ENCODE measurements around the gene SEMA3D.

The SEMA3D gene

GRCh38 chr7:85184599-85185423 is 2.0 kb downstream of the SEMA3D start:
- DNase-seq (ENCODE audit: low read depth) = no peak

- no peak for DNase-seq (ENCODE audit: low read depth)
Measured at GRCh38 chr7:85183296-85183695, 3.6 kb downstream of the SEMA3D start.

GRCh38 chr7:85178531-85179298 is 8.1 kb downstream of the SEMA3D start:
- no peak for DNase-seq (ENCODE audit: low read depth)

- no peak for DNase-seq (ENCODE audit: low read depth)
Measured at GRCh38 chr7:85177316-85177715, 9.5 kb downstream of the SEMA3D start.

GRCh38 chr7:85176197-85176596 is 10.7 kb downstream of the SEMA3D start:
- DNase-seq (ENCODE audit: low read depth) = no peak

GRCh38 chr7:85175217-85175616 is 11.6 kb downstream of the SEMA3D start:
- no peak for DNase-seq (ENCODE audit: low read depth)

GRCh38 chr7:85172530-85172941 is 14.3 kb downstream of the SEMA3D start:
- no peak for DNase-seq (ENCODE audit: low read depth)

- no peak for DNase-seq (ENCODE audit: low read depth)
Measured at GRCh38 chr7:85167636-85168035, 19.2 kb downstream of the SEMA3D start.

GRCh38 chr7:85165263-85165662 is 21.6 kb downstream of the SEMA3D start:
- no peak for DNase-seq (ENCODE audit: low read depth)

- DNase-seq (ENCODE audit: low read depth) = no peak
Measured at GRCh38 chr7:85164376-85164775, 22.5 kb downstream of the SEMA3D start.

GRCh38 chr7:85162721-85163120 is 24.1 kb downstream of the SEMA3D start:
- no peak for DNase-seq (ENCODE audit: low read depth)

GRCh38 chr7:85160223-85160622 is 26.6 kb downstream of the SEMA3D start:
- no peak for DNase-seq (ENCODE audit: low read depth)

GRCh38 chr7:85159003-85159402 is 27.9 kb downstream of the SEMA3D start:
- no peak for DNase-seq (ENCODE audit: low read depth)

- no peak for DNase-seq (ENCODE audit: low read depth)
Measured at GRCh38 chr7:85156661-85157208, 30.1 kb downstream of the SEMA3D start.

GRCh38 chr7:85154282-85154937 is 32.4 kb downstream of the SEMA3D start:
- DNase-seq (ENCODE audit: low read depth) = no peak

- DNase-seq (ENCODE audit: low read depth) = no peak
Measured at GRCh38 chr7:85153715-85154114, 33.1 kb downstream of the SEMA3D start.

GRCh38 chr7:85150624-85151023 is 36.2 kb downstream of the SEMA3D start:
- no peak for DNase-seq (ENCODE audit: low read depth)

GRCh38 chr7:85144771-85145170 is 42.1 kb downstream of the SEMA3D start:
- no peak for DNase-seq (ENCODE audit: low read depth)

- DNase-seq (ENCODE audit: low read depth) = no peak
Measured at GRCh38 chr7:85135977-85136376, 50.9 kb downstream of the SEMA3D start.

GRCh38 chr7:85133560-85133959 is 53.3 kb downstream of the SEMA3D start:
- no peak for DNase-seq (ENCODE audit: low read depth)

- no peak for DNase-seq (ENCODE audit: low read depth)
Measured at GRCh38 chr7:85133006-85133405, 53.9 kb downstream of the SEMA3D start.

- DNase-seq (ENCODE audit: low read depth) = no peak
Measured at GRCh38 chr7:85130702-85131101, 56.2 kb downstream of the SEMA3D start.

GRCh38 chr7:85126383-85126782 is 60.5 kb downstream of the SEMA3D start:
- no peak for DNase-seq (ENCODE audit: low read depth)

All from stimulated activated CD8-positive, alpha-beta memory T cell treated with anti-CD3 and anti-CD28 coated beads, Interleukin-12 subunit alpha, Interleukin-12 subunit beta, amount 100 ng/mL, for 4 hours (primary cell).